ENCODE data around the gene FXYD1.

DNA sequence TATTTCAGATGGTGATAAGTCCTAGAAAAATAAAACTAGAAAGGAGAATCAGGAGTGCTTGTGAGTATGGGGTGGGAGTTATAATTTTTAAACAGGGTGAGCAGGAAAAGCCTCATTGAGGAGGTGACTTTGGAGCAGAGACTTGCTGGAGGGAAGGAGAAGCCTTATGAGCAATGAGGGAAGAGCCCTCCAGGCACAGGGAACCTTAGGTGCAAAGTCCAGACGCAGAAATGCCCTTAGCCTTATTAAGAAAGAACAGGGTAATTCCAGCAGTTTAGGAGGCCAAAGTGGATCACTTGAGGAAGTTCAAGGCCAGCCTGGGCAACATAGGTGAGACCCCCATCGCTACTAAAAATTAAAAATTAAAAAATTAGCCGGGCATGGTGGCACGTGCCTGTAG lies 44.0 kb upstream of the FXYD1 start:
- TF ChIP-seq, protein P1, sequence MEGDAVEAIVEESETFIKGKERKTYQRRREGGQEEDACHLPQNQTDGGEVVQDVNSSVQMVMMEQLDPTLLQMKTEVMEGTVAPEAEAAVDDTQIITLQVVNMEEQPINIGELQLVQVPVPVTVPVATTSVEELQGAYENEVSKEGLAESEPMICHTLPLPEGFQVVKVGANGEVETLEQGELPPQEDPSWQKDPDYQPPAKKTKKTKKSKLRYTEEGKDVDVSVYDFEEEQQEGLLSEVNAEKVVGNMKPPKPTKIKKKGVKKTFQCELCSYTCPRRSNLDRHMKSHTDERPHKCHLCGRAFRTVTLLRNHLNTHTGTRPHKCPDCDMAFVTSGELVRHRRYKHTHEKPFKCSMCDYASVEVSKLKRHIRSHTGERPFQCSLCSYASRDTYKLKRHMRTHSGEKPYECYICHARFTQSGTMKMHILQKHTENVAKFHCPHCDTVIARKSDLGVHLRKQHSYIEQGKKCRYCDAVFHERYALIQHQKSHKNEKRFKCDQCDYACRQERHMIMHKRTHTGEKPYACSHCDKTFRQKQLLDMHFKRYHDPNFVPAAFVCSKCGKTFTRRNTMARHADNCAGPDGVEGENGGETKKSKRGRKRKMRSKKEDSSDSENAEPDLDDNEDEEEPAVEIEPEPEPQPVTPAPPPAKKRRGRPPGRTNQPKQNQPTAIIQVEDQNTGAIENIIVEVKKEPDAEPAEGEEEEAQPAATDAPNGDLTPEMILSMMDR (conservative IDR thresholded peaks at IDR 0.05; ENCODE audit: low read length), result no peak
- TF ChIP-seq EZH2phosphoT487 (IDR thresholded peaks at IDR 0.05; ENCODE audit: borderline replicate concordance), result no peak
